IMR-90 (cell line): ENCODE results near the gene FSD1L. TPM values are rescaled to one million over a fixed set of nuclear protein-coding genes. Genes with fewer than 3 reads are reported as not detected.

Experiments
- ATAC-seq: fragments of 200-7000 bp; cut with Tn5 transposase; 2 replicates; pipeline ENCODE4 v1.9.1; 2020; ENCODE audit warnings: low read depth, mild to moderate bottlenecking, moderate library complexity
- BruUV-seq: library from RNA; stranded (reverse); fragments of 400-500 nt; replicated peaks from 2 replicates; lab custom pipeline; 2021; lab: Mats Ljungman, UMichigan
- CTCF ChIA-PET: fragments of 300-600 bp; formaldehyde crosslinking; extraction: SDS; loops from one replicate; lab custom pipeline; 2021; ENCODE audit warnings: antibody characterized with exemption; lab: Yijun Ruan, JAX
- POLR2A ChIA-PET: fragments of 300-600 bp; sonication (Branson Sonifier 250); formaldehyde crosslinking; loops from one replicate; lab custom pipeline; 2022; ENCODE audit warnings: antibody characterized with exemption; ENCODE audit not compliant: unreplicated experiment; lab: Charles Lee
- DNase-seq: peaks from one replicate; pipeline ENCODE4 v3.0.0; 2013
- H2AFZ ChIP-seq: replicated peaks from 2 replicates; pipeline ENCODE3; 2013; ENCODE audit warnings: low read length, mild to moderate bottlenecking; ENCODE audit not compliant: poor library complexity
- H2AK5ac ChIP-seq: 2 replicates; pipeline ENCODE4 v1.6.1; 2013; ENCODE audit warnings: low read depth, low read length, inconsistent platforms
- H2AK9ac ChIP-seq: replicated peaks from 2 replicates; pipeline ENCODE3; 2013; ENCODE audit warnings: mild to moderate bottlenecking, low read depth, low read length, moderate library complexity; ENCODE audit not compliant: poor library complexity
- H2BK120ac ChIP-seq: 2 replicates; pipeline ENCODE4 v1.6.1; 2013; ENCODE audit warnings: low read depth, low read length, inconsistent platforms
- H2BK15ac ChIP-seq: 3 replicates; pipeline ENCODE4 v1.6.1; 2013; ENCODE audit warnings: low read depth, low read length, inconsistent platforms
- H2BK20ac ChIP-seq: 2 replicates; pipeline ENCODE4 v1.6.1; 2013; ENCODE audit warnings: low read depth, mild to moderate bottlenecking, inconsistent platforms, low read length, moderate library complexity
- H2BK5ac ChIP-seq: 2 replicates; pipeline ENCODE4 v1.6.1; 2013; ENCODE audit warnings: mild to moderate bottlenecking, low read depth, low read length, inconsistent platforms; ENCODE audit not compliant: poor library complexity, severe bottlenecking
- H3K14ac ChIP-seq: replicated peaks from 2 replicates; pipeline ENCODE4 v1.6.1; 2013; ENCODE audit warnings: low read depth, low read length, inconsistent platforms
- H3K18ac ChIP-seq: 2 replicates; pipeline ENCODE4 v1.6.1; 2013; ENCODE audit warnings: low read depth, low read length, control low read depth
- H3K23ac ChIP-seq: 2 replicates; pipeline ENCODE4 v1.6.1; 2013; ENCODE audit warnings: low read depth, low read length, inconsistent platforms
- H3K27ac ChIP-seq: 2 replicates; pipeline ENCODE4 v1.5.1; 2013; ENCODE audit warnings: mild to moderate bottlenecking, control low read depth, low read length; ENCODE audit not compliant: insufficient read depth
- H3K27me3 ChIP-seq: 2 replicates; pipeline ENCODE4 v1.6.1; 2013; ENCODE audit warnings: low read length; ENCODE audit not compliant: control insufficient read depth, insufficient read depth
- H3K36me3 ChIP-seq: 2 replicates; pipeline ENCODE4 v1.6.1; 2013; ENCODE audit warnings: low read length, mixed read lengths; ENCODE audit not compliant: control insufficient read depth, insufficient read depth
- H3K4ac ChIP-seq: 2 replicates; pipeline ENCODE4 v1.6.1; 2013; ENCODE audit warnings: low read depth, low read length, inconsistent platforms
- H3K4me1 ChIP-seq: 2 replicates; pipeline ENCODE4 v1.6.1; 2013; ENCODE audit warnings: low read length, mixed read lengths; ENCODE audit not compliant: control insufficient read depth, insufficient read depth
- H3K4me2 ChIP-seq: 2 replicates; pipeline ENCODE4 v1.6.1; 2013; ENCODE audit warnings: low read depth, mild to moderate bottlenecking, control low read depth, low read length, moderate library complexity
- H3K4me3 ChIP-seq: 2 replicates; pipeline ENCODE4 v1.5.1; 2013; ENCODE audit warnings: low read depth, mild to moderate bottlenecking, control low read depth, low read length, moderate library complexity; ENCODE audit not compliant: insufficient read depth
- H3K56ac ChIP-seq: 2 replicates; pipeline ENCODE4 v1.6.1; 2013; ENCODE audit warnings: low read length, inconsistent platforms; ENCODE audit not compliant: insufficient read depth; ENCODE audit errors: extremely low read depth
- H3K79me1 ChIP-seq, 2 experiments: 2 replicates each; pipeline ENCODE4 v1.6.1; 2013; ENCODE audit warnings: low read length in 2 of 2, inconsistent platforms in 1 of 2, low read depth in 1 of 2
- H3K9ac ChIP-seq: 2 replicates; pipeline ENCODE4 v1.6.1; 2013; ENCODE audit warnings: low read depth, low read length, control low read depth
- H3K9me1 ChIP-seq: 2 replicates; pipeline ENCODE4 v1.6.1; 2013; ENCODE audit warnings: low read length, inconsistent platforms; ENCODE audit not compliant: insufficient read depth
- H3K9me3 ChIP-seq: 2 replicates; pipeline ENCODE4 v1.6.1; 2013; ENCODE audit warnings: low read length; ENCODE audit not compliant: control insufficient read depth, insufficient read depth
- H4K20me1 ChIP-seq: 2 replicates; pipeline ENCODE4 v1.6.1; 2013; ENCODE audit warnings: low read length, inconsistent platforms; ENCODE audit not compliant: insufficient read depth
- H4K5ac ChIP-seq: 2 replicates; pipeline ENCODE4 v1.6.1; 2013; ENCODE audit warnings: mild to moderate bottlenecking, low read depth, low read length, control low read depth
- H4K8ac ChIP-seq, 2 experiments: 2 replicates each; pipeline ENCODE4 v1.6.1; 2013; ENCODE audit warnings: low read depth in 2 of 2, low read length in 2 of 2, control low read depth in 1 of 2, inconsistent platforms in 1 of 2
- H4K91ac ChIP-seq: 2 replicates; pipeline ENCODE4 v1.6.1; 2013; ENCODE audit warnings: low read depth, low read length, inconsistent platforms; ENCODE audit not compliant: insufficient read depth
- BHLHE40 ChIP-seq: fragments of 150-350 bp; IDR thresholded peaks from 2 replicates; pipeline ENCODE4 v1.6.1; 2016; ENCODE audit warnings: mild to moderate bottlenecking, low read depth, low read length
- CEBPB ChIP-seq: IDR thresholded peaks from 2 replicates; pipeline ENCODE4 v1.6.1; 2012; ENCODE audit warnings: low read depth, low read length, improper control_type of control experiment
- CHD1 ChIP-seq: IDR thresholded peaks from 2 replicates; pipeline ENCODE4 v1.6.1; 2012; ENCODE audit warnings: low read depth, low read length, improper control_type of control experiment
- CTCF ChIP-seq: conservative IDR thresholded peaks from 2 replicates; pipeline ENCODE4 v1.5.1; 2012; ENCODE audit warnings: mild to moderate bottlenecking, low read depth, low read length, improper control_type of control experiment
- ELK1 ChIP-seq: fragments of 150-350 bp; IDR thresholded peaks from 2 replicates; pipeline ENCODE4 v1.6.1; 2016; ENCODE audit warnings: low read depth, mild to moderate bottlenecking, low read length, moderate library complexity, borderline replicate concordance
- FOS ChIP-seq: fragments of 150-350 bp; IDR thresholded peaks from 2 replicates; pipeline ENCODE4 v1.6.1; 2016; ENCODE audit warnings: low read depth, low read length
- MAFK ChIP-seq: IDR thresholded peaks from 2 replicates; pipeline ENCODE4 v1.6.1; 2012; ENCODE audit warnings: low read depth, low read length, improper control_type of control experiment
- MAZ ChIP-seq: IDR thresholded peaks from 2 replicates; pipeline ENCODE4 v1.6.1; 2012; ENCODE audit warnings: low read depth, mild to moderate bottlenecking, low read length, improper control_type of control experiment, moderate library complexity, borderline replicate concordance
- MXI1 ChIP-seq: IDR thresholded peaks from 2 replicates; pipeline ENCODE4 v1.6.1; 2012; ENCODE audit warnings: low read depth, mild to moderate bottlenecking, low read length, moderate library complexity, borderline replicate concordance
- NFE2L2 ChIP-seq: fragments of 150-350 bp; IDR thresholded peaks from 2 replicates; pipeline ENCODE4 v1.6.1; 2016; ENCODE audit warnings: low read depth, mild to moderate bottlenecking, low read length
- POLR2A ChIP-seq: IDR thresholded peaks from 2 replicates; pipeline ENCODE4 v1.6.1; 2012; ENCODE audit warnings: mild to moderate bottlenecking, low read depth, low read length
- RAD21 ChIP-seq: IDR thresholded peaks from 2 replicates; pipeline ENCODE4 v1.6.1; 2012; ENCODE audit warnings: low read length, improper control_type of control experiment
- RCOR1 ChIP-seq: IDR thresholded peaks from 2 replicates; pipeline ENCODE4 v1.6.1; 2012; ENCODE audit warnings: mild to moderate bottlenecking, low read length, improper control_type of control experiment; ENCODE audit not compliant: insufficient replicate concordance
- RFX5 ChIP-seq: IDR thresholded peaks from 2 replicates; pipeline ENCODE4 v1.8.0; 2012; ENCODE audit warnings: low read depth, mild to moderate bottlenecking, low read length, moderate library complexity
- SMC3 ChIP-seq: fragments of 150-350 bp; IDR thresholded peaks from 2 replicates; pipeline ENCODE4 v1.6.1; 2016; ENCODE audit warnings: low read depth, mild to moderate bottlenecking, antibody characterized with exemption, low read length, moderate library complexity
- WGBS, 2 experiments: methylation state at CpG; one replicate each; pipeline versions ENCODE4 v1.1.5 to v1.1.7; 2013; ENCODE audit warnings: missing lambda C conversion rate in 2 of 2; ENCODE audit not compliant: insufficient read length in 1 of 2; ENCODE audit errors: extremely low coverage in 2 of 2; 5-methylcytosine and 5-hydroxymethylcytosine counted together
- dilution Hi-C: fragments of 300-500 bp; cut with HindIII; formaldehyde crosslinking; loops from one replicate; pipeline ENCODE4 v1.14.3; 2018; ENCODE audit warnings: low sequenced_read_pairs; ENCODE audit not compliant: unreplicated experiment
- in situ Hi-C: fragments of 300-500 bp; cut with MboI; formaldehyde crosslinking; loops from 3 replicates; pipeline ENCODE4 v1.14.3; 2019; ENCODE audit warnings: low sequenced_read_pairs, inconsistent platforms, mixed read lengths
- intact Hi-C: fragments of 100-400 bp; cut with micrococcal nuclease; formaldehyde crosslinking; loops from 2 replicates; pipeline ENCODE4 v1.10.0; 2022
- polyA plus RNA-seq, 3 experiments: library from polyadenylated mRNA; depleted of rRNA; stranded (reverse); fragments of >200 nt; gene quantifications; 2 replicates each; pipeline ENCODE4 v1.2.3, GENCODE V29; 2012; ENCODE audit warnings: low replicate concordance in 1 of 3
- total RNA-seq: library from RNA; depleted of rRNA; stranded (reverse); fragments of >200 nt; gene quantifications from 2 replicates; pipeline ENCODE4 v1.2.3, GENCODE V29; 2012

FSD1L gene
- total and polyA plus RNA-seq, 2 of the 4 experiments (the other 2 are of a cell fraction) = 1.4 to 2.9 TPM

- H2AK9ac ChIP-seq = no peak overlapping the region
- WGBS, 2 experiments = 20% methylated on average over 1 of the region's 3 CpGs; no CpG with 5 or more reads in 1 of the 2 experiments
- H2AK5ac ChIP-seq = no peak overlapping the region
- H3K23ac ChIP-seq = no peak overlapping the region
- H3K56ac ChIP-seq = no peak overlapping the region
- no peak overlapping the region for H4K8ac ChIP-seq
- intact Hi-C loops (loop anchor here (10.0 kb wide), 1 partner anchor 424 kb away; no protein-coding TSS in a partner anchor), in situ Hi-C loops (loop anchor here (5.0 to 10.0 kb wide), 4 partner anchors 174 to 634 kb away; partner anchors contain the start of gene SLC44A1), dilution Hi-C loops (no loop called here)
- H3K36me3 ChIP-seq = no peaks in the 10 kb centered on the region
- no peak for DNase-seq
- no peak overlapping the region for H3K9ac ChIP-seq
- ChIA-PET POLR2A (no interaction called here), CTCF (interaction anchor here (1.1 kb wide), 1 partner anchor 256 kb away, joined by 3 read pairs; no protein-coding TSS in a partner anchor)
- no peaks in the 10 kb centered on the region for H3K27me3 ChIP-seq
- no peak overlapping the region for H3K4me2 ChIP-seq
- no peak overlapping the region for H2BK20ac ChIP-seq
- peaks cover 4% of the 10 kb centered on the region for H3K4me1 ChIP-seq
- H3K4me3 ChIP-seq = no peak overlapping the region
- H3K9me3 ChIP-seq = no peaks in the 10 kb centered on the region
- H4K20me1 ChIP-seq = no peaks in the 10 kb centered on the region
- H3K9me1 ChIP-seq = no peaks in the 10 kb centered on the region
- no peak overlapping the region for H4K91ac ChIP-seq
- no peaks in the 10 kb centered on the region for H3K79me1 ChIP-seq
- H4K5ac ChIP-seq = no peak overlapping the region
- no peak overlapping the region for H2BK120ac ChIP-seq
- H3K18ac ChIP-seq = no peak overlapping the region
- H3K4ac ChIP-seq = no peak overlapping the region
- H2BK5ac ChIP-seq = no peak overlapping the region
- no peak overlapping the region for H2AFZ ChIP-seq
- H3K14ac ChIP-seq = no peak overlapping the region
- no peak overlapping the region for H2BK15ac ChIP-seq
- no peak for ATAC-seq
- BruUV-seq = no TSS peak
- H3K27ac ChIP-seq = no peak overlapping the region
- TF ChIP-seq SMC3 (no peak), POLR2A (no peak), MXI1 (no peak), MAZ (no peak), RAD21 (no peak), MAFK (no peak), NFE2L2 (no peak), FOS (no peak), BHLHE40 (no peak), RFX5 (no peak), CHD1 (no peak), ELK1 (no peak), RCOR1 (no peak), CTCF (no peak), CEBPB (no peak)
These were observed 29.0 kb upstream of the FSD1L start for GRCh38 chr9:105418588-105419500.
